LNCaP clone FGC (cell line): ENCODE results near the gene KRT77.
"Not testable (repeated sequence)": the region's sequence is repeated elsewhere in the genome, so short reads cannot be mapped to it uniquely, and the experiment has no call there.

Experiments used
- DNase-seq: peaks from one replicate; pipeline ENCODE4 v3.0.0-alpha.2; 2011; ENCODE audit warnings: low read depth
- H3K4me3 ChIP-seq: 2 replicates; pipeline ENCODE4 v1.5.1; 2011; ENCODE audit warnings: mild to moderate bottlenecking, low read depth, low read length, control low read depth
- CTCF ChIP-seq: IDR thresholded peaks from 2 replicates; pipeline ENCODE4 v1.5.1; 2012; ENCODE audit warnings: mild to moderate bottlenecking; ENCODE audit not compliant: control insufficient read depth, insufficient read depth; ENCODE audit errors: extremely low read depth

Gene KRT77

GRCh38 chr12:52714887-52715281, 11.6 kb upstream of the KRT77 start:
- no peak overlapping the region for H3K4me3 ChIP-seq
- no peak for TF ChIP-seq CTCF
- DNase-seq = no peak

- DNase-seq = no peak
- no peak for TF ChIP-seq CTCF
- no peak overlapping the region for H3K4me3 ChIP-seq
Measured at GRCh38 chr12:52713960-52714886, 10.9 kb upstream of the KRT77 start.

GRCh38 chr12:52712122-52712521, 8.8 kb upstream of the KRT77 start:
- not testable (repeated sequence) for H3K4me3 ChIP-seq, DNase-seq

- H3K4me3 ChIP-seq = no peak overlapping the region
- TF ChIP-seq CTCF = no peak
- DNase-seq = no peak
Measured at GRCh38 chr12:52710730-52711129, 7.4 kb upstream of the KRT77 start.

GRCh38 chr12:52708010-52708409, 4.7 kb upstream of the KRT77 start:
- no peak for DNase-seq
- TF ChIP-seq CTCF = no peak
- no peak overlapping the region for H3K4me3 ChIP-seq

- no peak for DNase-seq
Measured at GRCh38 chr12:52704464-52704863, 1.1 kb upstream of the KRT77 start.

GRCh38 chr12:52703878-52704277, 554 bp upstream of the KRT77 start:
- H3K4me3 ChIP-seq = no peak overlapping the region
- no peak for TF ChIP-seq CTCF
- no peak for DNase-seq

More at GRCh38 chr12:52704464-52704863, 1.1 kb upstream of the KRT77 start:
- no peak overlapping the region for H3K4me3 ChIP-seq
- TF ChIP-seq CTCF = no peak
